Activated CD4-positive, CD25-positive, alpha-beta regulatory T cell treated with anti-CD3 and anti-CD28 coated beads, Interleukin-2, amount 50 U/mL, for 72 hours (primary cell): Measurements from ENCODE around the gene CPXM2.

Experiments used
- DNase-seq: peaks from one replicate; pipeline ENCODE4 v3.0.0; 2021

CPXM2 gene

DNA sequence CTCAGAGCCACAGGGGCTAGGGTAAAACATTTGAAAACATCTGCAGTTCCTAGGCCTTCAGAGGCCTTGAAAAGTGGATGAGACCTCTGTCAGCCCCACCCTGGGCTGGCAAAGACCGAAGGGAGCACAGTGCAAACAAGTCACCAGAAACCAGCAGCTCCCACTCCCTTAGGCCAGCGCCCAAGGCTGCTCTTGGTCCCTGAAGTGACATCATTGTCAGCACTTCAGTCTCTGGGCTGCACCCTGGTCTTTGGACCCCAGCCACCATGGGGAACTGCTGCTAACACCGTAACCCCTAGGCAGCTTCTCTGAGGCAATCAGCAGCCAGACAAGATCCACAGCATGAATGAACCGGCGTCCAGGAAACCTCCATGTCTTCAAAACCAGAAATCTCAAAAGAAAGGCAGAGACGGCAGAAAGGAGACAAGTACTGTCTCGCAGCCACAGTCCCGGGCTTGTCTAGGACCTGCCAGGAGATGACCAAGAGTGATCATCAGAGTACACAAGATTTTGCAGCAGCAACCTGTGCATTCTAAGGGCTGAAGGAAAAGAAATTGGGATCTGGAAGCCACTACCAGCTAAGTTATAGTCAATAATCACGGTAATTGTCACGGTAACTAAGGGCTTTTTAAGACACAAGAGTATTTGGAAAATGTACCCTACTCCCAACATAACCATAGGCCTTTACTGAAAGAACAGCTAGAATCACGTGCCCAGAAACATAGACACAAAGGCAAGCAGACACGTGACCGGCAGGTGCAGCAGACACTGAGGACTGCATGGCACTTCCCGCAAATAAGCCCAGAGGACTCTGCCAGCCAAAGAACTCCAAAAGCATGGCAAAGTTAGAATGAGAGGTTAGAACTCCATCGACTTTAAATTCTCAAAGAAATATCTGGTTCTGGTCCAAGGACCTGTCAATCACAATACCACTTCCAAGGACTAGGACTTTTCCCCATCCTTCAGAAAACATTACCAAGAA is 23.3 kb downstream of the CPXM2 start:
- DNase-seq = no peak

DNA sequence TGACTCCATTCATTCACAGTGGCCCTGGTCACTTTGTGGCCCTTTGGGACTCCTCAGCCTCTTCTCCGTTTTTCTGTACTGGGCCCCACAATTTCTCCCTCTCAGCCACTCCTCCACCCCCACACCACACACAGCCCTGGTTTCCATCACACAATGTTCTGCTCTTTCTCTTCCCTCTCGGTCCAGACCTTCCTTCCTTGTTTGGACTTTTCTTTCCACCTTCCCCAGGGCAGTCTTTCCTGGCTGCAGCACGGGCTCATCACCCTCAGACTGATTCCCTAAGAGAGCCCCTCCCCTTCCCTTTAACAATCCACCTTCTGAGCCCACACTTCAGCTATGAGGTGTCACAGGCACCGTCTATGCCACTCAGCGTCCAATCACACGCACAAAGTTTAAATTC is 25.7 kb downstream of the CPXM2 start:
- DNase-seq = no peak

DNA sequence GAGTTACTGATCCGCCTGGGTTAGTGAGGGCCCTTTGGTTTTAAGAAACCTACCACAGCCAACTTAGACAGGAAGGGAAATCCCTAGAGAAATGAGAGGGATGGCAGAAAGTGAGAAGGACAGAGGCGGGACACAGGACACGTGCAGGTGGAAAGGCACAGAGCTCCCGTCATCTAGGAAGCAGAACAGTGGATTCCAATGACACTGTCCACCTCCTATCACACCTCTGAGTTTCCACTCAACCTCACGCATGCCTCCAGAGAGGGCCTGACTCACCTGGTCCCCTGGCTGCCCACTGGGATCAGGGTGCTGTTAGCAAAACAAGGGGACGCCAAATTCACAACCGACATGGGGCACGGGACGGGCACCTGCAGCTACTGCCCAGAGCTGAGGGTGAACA is 26.3 kb downstream of the CPXM2 start:
- DNase-seq = no peak

DNA sequence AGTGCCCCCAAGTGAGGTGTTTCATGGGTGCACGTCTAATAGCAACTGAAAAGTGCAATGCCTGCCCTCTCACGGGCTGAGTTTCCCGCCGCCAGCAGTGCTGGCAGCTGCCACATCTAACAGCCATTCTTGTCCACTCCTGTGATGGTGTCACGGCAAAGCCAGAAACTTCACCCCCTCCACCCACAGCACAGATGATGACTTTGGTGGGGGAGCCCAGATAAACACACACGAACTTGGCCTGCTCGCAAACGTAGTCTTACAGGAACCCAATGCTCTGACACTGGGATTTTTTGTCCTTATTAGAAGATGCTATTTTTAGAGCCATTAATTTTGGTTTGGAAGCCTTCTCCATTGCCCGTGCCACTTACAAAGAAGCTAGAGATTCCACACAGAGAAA is 26.7 kb downstream of the CPXM2 start:
- DNase-seq = no peak

DNA sequence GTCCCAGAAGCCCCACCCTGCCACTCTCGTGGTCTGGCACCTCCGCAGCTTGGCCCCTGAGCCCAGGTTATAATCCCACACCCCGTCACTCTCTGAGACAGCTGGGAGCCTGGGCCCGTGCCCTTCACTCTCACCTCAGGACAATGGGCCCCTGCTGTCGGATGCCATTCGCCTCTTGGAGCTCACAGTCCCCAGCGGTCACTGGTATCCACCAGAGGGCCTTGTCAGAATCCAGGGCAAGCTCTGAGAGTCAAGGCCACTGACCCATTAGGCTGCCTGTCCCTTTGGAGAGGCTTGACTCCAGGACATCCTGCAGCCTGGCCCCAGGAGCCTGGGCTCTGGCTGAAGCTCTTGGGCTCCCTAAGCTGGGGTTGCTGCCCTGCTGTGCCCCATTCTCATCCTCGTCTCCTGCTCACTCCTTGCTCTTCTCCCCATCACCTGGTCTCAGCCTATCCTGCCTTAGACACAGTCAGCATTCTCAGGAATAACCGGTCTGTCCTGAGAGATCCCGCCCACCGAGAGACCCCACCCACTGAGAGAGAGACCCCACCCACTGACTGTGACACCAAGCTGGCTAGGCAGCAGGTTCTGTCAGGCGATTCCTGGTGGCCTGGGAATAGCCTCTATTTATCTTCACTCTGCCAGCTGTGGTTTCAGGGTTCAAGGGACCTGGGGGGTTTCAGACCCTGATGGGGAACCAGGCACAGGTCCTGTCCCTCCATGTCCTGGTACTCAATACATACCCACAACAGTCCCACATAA is 27.7 kb downstream of the CPXM2 start:
- no peak for DNase-seq

DNA sequence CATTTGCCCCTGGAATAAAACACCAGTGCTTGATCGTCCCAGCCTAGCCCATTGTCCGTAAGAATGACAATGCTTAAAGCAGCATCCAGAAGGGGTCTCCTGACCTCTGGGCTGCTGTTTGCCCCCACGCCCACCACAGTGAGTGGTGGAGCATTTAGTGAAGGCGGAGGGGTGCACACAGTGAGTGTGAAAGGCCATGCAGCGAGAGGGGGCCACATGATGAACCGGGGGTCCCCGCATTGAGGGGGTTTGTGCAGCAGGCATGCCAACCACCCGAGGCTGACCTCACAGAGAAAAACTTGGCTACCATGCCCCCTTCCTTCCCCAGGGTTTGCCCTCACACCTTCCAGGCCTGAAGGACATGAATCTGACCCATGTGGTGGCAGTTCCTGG is 28.4 kb downstream of the CPXM2 start:
- DNase-seq = no peak

DNA sequence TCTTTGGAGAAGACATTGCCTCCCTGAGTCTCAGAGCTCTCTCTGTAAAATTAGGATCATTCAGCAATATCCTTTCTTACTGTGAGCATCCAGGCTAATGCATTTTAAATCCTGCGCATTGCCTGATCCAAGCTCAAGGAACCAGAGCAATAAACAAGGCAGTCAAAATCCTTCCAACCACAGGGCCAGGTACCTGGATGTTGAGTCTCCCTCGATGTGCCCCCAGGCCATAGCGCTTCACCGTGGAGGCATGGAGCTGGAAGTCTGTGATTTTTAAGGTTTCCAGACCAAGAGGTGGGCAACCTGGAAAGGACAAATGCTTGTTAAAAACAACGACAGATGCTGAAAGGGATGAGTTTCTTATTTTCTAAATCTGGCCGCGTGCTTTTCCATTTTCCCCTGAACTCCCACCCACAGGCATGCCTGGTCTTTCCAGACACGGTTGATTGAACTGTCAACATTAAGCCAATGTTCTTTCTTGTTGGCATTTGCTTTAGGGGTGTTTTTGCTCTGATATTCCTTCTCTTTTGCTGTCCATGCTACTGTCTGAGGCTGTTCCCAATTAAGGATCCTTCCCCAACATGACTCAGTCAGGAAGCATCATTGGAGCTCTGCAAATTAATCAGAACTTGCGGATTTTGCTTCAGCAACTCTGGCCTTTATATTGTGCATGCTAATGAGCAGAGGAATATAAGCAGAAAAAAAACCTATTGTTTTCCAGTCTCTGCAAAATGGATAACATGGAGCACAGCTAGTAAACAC is 29.0 kb downstream of the CPXM2 start:
- no peak for DNase-seq

DNA sequence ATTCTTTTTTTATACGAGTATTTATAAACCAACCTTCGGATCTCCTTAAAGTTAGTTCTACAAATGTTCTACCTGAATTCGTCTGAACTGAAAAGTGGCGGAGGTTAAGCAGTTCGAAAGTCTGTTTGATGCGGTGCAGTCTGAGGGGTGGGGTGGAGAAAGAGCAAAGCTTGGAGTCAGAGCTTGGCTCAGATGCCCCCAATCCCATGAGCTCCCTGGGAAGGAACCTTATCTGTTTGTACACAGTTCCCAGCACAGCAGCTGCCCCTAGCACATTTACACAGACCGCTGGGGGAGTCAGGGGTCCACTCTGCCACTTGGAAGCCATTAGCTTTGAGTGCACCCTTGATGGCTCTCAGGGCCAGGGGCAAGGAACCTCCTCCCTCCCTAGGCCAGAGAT is 30.8 kb downstream of the CPXM2 start:
- DNase-seq = no peak

DNA sequence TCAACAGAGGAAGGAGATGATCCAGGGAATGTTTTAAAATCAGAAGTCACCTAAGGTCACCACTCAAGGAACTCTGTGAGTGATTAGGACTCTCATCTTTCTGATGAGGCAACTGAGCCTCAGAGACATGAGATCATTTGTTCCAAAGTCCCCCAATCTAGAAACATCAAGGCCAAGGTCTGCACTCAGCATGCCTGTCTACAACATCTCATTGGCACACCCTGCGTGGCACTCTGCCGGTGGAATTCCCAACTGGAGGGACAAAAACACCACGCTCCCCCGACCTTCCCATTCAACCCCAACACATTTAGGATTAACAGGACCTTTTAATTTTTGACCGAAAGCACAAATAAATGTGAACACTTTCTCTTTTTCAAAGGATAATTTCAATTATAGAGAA is 31.4 kb downstream of the CPXM2 start:
- DNase-seq = no peak

DNA sequence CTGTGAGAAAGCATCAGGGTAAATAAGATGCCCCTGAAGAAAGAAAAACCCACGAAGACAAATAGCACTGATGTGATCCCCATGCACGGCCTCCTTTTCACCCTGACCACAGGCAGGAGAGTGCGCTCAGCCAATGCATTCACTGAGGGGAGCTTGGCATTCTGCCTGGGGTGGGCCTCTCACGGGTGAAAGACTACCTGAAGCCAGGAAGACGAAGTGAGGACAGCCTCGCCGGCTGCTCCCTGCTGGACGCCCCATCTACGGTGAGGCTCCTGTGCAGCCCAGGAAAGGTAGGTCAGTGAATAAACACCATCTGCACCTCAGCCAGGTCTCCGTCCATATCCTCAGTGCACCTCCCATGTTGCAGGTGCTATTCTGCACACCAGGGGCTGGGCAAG is 32.0 kb downstream of the CPXM2 start:
- no peak for DNase-seq

DNA sequence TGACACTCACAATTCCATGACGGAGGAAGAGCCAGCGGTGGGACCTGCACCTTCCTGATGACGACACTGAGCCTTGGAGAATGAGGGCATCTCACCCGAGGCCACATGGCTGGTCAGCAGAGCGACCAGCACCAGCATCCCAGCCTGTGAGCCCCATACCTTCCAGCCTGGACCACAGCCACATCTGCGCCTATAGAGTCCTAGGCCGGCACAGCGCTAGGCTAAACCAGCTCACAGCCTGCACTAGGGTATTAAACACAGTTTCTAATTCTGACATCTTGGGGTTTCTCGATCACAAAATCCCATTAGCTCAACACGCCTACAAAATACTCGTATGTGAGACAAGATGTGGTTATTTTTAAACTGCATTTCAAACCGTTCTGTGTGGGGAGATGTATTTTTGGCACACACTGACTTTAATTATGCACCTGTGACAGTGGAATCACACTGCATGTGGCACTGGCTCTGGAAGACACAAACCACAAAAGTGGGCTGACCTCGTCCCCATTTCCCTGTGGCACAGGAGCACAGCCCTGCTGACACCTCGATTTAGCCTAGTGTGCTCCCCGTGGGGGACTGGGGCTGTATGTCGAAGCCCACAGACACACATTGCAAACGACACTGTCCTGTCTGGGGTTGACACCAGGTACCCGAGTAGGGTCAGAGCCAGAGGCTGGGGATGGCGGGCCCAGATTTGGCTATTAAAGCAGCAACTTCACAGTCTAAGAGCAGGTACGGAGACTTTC is 32.5 kb downstream of the CPXM2 start:
- DNase-seq = no peak

DNA sequence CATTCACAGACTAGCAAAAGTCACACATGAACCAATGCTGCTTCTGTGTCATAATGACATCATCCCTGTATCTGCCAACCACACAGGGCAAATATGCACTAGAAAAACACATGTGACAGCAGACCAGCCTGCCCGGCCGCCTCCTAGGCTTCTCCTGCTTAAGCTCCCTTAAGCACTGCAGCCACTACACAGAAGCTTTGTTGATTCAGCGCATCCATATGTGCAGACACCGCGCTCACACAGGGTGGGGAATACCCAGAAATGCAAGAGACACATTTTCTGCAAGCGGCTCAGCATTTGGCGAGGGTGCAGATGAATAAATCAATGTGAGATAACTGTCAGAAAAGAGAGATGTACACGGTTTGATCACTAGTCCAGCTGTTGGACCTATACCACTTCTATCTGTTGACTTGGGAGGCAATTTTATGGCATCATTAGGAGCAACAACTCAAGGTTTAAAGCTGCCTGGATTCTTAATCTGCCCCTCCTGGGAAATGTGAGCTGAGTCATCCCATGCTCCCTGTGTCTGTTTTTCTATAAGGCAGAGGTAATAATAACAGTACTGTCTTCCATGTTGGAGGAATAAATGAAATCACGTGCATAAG is 33.4 kb downstream of the CPXM2 start:
- DNase-seq = no peak

DNA sequence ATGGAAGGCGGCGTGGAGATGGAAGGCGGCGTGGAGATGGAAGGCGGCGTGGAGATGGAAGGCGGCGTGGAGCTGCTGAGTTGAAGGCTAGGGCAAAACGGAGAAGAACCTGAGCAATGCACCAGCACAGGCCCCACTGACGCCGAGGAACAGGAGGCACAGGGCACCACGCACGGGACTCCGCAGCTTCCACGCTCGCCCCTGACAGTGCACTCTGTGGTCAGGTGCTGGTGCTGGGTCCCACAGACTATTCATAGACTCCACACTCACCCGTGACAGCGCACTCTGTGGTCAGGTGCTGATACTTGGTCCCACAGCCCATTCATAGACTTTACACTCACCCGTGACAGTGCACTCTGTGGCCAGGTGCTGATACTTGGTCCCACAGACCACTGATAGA is 34.0 kb downstream of the CPXM2 start:
- no peak for DNase-seq

DNA sequence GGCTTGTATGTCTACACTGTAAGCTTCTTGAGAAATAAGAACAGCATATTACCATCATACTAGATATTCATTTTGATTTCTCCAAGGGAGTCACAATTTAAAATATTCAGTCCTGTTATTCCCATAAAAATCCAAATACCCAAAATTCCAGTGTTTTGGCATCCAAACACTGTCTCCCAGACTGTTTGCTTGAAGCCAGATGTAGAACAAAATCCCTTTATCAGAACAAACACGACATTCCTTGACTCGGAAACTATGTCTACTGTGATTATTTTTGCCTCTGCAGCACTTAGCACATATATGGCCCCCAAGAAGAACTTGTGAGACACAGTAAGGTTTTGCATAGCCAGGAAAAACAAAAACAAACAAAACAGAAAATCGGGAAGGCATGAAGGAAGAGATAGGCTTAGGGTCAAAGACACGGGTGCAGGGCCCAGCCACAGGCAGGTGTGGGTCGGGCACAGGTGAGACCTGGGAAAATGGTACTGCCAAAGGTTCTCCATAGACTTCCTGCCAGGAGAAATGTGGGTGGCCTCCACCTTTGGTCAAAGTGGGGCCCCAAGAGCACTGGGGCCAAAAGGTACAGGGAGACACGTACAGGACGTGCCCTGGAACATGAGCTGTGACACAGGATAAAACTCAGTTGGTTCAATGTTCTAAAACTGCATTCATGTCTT is 36.5 kb downstream of the CPXM2 start:
- DNase-seq = no peak

DNA sequence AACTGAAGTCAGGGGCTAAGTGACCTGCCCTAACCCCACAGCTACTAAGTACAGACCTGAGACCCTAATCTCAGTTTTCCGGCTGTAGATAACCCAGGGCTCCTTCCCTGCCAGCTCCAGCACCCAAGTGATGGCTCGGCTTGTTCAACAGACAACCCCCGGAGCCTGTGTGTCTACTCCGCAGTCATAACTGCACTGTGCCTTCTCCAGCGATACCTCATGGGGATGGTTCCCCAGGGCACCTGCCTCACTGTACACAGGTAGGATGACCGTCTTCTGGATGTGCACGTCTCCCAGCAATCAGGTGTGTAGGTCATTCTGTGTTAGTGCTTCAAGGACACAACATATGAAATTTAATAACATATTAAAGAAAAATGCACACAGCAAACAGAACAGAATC is 37.1 kb downstream of the CPXM2 start:
- no peak for DNase-seq

DNA sequence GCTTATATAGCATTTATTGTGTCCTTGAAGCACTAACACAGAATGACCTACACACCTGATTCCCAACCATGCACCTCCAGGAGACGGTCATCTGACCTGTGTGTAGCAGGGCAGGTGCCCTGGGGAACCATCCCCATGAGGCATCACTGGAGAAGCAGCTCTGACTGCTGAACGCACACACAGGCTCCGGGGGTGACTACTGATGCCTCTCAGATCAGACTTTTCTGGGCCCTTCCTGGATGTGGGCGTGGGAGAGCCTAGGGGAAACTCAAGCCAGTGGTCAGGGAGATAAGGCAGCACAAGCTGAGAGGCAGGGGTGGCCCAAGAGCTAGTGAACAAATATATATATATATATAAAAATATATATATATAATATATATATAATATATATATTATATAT is 37.6 kb downstream of the CPXM2 start:
- DNase-seq = no peak

DNA sequence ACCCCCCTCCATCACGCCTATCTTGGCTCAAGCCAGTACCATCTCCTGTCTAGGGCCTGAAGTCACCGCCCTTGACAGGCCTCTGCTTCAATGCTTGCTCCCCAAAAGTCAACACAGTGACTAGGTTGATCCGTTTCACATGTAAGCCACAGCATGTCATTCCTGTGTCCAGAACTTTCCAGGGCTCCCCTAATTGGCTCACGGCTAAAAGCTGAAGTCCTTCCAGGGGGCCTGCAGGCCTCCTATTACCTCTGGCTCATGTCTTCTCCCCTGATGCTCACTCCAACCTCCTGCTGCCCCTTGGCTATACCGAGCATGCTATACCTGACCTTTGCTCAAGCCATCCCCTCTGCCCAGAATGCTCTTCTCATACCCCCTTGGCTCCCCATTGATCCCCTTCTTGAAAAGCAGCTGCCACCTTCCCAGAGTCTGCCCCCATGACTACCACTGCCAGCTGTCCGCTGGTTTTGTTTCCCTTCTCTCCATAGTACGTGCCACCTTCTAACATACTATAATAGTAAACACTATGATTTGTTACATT is 39.1 kb downstream of the CPXM2 start:
- DNase-seq = no peak

DNA sequence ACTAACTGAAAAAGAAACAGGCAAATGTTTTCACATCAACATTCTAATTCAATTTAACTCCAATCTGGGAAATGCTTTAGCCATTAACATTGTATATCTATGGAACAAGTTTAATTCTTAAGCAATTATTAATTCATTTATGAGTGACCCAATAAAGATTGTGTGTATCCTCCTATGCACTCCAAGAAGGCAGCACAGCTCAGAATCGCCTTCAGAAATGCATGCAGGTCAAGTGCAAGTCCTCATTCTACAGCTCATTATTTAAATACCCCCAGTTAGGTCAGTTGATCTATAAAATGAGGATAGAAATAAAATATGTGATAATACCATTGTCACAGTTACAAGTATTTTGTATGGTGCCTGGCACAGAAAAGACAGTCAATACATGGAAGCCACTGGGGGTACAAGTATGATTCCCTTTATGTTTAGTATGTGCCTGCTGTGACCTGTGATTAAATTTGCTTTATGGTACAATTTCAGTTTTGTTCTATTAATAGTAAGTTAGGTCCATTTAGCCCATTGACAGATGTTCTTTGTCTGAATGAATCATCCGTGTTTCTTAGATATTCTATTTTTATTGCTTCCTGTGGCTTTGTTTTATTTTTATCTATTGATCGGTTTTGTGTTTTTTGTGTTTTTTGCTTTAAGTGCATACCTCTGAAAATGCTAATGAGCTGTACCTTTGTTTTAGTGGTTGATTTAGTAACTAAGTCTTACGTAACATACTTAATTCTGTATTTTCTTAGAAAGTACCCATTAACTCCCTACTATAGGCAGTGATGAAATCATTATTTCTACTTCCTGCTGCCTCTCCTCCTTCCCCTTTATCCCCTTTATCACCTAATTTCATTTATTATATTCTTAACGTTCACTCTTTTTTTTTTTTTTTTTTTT is 42.8 kb downstream of the CPXM2 start:
- DNase-seq = no peak

DNA sequence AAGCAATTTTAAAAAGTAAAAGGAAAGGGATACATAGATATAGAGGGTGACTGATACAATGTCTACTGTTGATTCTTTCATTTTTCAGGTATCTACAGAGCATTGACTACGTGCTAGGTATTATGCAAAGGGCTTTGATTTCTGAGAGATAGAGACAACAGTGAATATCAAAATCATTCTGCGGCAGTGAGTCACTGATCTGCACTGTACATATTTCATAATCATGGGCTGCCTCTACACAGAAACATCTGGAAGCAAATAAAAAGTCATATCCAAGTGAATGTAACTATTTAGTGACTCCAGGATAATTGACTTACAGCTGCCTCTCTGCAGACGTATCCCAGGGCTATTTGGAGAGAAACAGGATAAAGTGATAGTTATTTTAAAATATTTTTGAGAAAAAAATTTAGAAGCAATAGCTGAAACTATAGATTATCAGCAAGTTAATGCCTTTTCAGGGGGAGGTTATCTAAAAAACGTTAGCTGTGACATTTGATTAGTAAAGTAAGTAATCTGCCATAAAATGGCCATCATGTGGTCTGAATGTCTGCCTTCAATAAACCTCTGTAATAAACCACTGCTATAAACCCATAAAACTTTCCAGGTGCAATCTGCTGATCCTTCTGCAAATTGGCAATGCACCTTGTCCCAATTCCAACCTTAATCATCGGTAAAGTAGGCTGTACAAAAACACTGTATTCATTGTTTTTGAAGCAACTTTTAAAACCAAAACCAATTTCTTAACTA is 43.7 kb downstream of the CPXM2 start:
- no peak for DNase-seq

DNA sequence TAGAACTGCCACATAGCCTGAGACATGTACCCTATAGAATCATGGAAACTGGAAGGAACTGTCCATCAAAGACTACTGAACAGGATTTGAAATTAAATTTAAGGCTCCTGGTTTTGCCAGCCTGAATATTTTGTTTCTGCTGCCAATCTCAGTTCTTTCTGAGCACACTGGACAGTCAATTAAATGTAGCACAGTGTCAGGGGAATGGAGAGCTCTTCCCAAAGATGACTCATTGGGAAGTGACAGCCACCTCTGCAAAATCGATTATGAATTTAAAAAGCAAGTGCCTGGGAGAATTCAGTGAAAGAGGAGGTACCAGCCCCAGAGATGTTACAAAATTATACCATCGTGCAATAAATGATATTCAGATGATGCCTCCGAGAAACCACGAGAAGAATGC is 47.8 kb downstream of the CPXM2 start:
- no peak for DNase-seq
